HuH-7.5 (cell line): ENCODE measurements around the gene ZNF83.
"Not testable (repeated sequence)": the region's sequence is repeated elsewhere in the genome, so short reads cannot be mapped to it uniquely, and the experiment has no call there.

Experiments
- DNase-seq: peaks from one replicate; pipeline ENCODE4 v3.0.0; 2011; ENCODE audit warnings: low spot score

ZNF83 gene

GRCh38 chr19:52569638-52569999 is 68.5 kb downstream of the ZNF83 start:
- DNase-seq, result not testable (repeated sequence)

GRCh38 chr19:52567921-52568320 is 70.2 kb downstream of the ZNF83 start:
- no peak for DNase-seq

DNA sequence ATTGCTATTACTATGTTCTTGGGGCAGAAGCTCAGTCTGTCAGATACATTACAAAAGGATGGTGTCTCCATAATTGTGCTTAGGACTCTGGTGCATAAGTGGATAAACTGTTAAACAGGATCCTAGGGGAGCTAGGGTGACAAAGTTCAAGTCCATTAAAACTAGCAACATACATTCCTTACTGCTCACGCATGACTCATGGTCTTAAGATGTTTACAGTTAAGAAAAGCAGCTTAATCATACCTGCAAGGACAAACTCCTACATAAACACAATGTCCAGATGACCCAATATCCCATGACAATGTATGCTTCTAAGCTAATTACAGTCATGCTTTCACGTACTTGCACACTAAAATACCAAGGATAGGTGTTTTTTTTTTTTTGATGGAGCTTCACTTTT is 71.6 kb downstream of the ZNF83 start:
- DNase-seq, result no peak

- DNase-seq, result no peak
Measured at GRCh38 chr19:52566121-52566520, 72.0 kb downstream of the ZNF83 start.
